Uterus (tissue), 4 donors: ENCODE measurements around the gene MBNL1. TPM values are rescaled to one million over a fixed set of nuclear protein-coding genes. Genes with fewer than 3 reads are reported as not detected.

Source experiments
- DNase-seq, 2 donors: peaks; one replicate each; pipeline ENCODE4 v3.0.0-alpha.2; 2019 to 2020
- H3K27ac ChIP-seq, 2 donors: fragments of 200-600 bp; sonication (generic); 1 replicate in 1 of 2; 2 replicates in 1 of 2; pipeline ENCODE4 v1.5.1; 2016 to 2018
- H3K27me3 ChIP-seq, 2 donors: fragments of 200-600 bp; sonication (generic); one replicate each; pipeline ENCODE4 v1.5.1; 2018 to 2019; ENCODE audit warnings: control low read depth in 1 of 2
- H3K36me3 ChIP-seq, 2 donors: fragments of 200-600 bp; sonication (generic); one replicate each; pipeline ENCODE4 v1.5.1; 2019; ENCODE audit warnings: control low read depth in 1 of 2
- H3K4me1 ChIP-seq, 2 donors: fragments of 200-600 bp; sonication (generic); one replicate each; pipeline ENCODE4 v1.5.1; 2018 to 2019; ENCODE audit warnings: control low read depth in 1 of 2
- H3K4me3 ChIP-seq, 2 donors: fragments of 200-600 bp; sonication (generic); 1 replicate in 1 of 2; 2 replicates in 1 of 2; pipeline ENCODE4 v1.5.1; 2018 to 2019; ENCODE audit warnings: mild to moderate bottlenecking in 1 of 2
- H3K9me3 ChIP-seq, 2 donors: fragments of 200-600 bp; sonication (generic); one replicate each; pipeline ENCODE4 v1.5.1; 2019; ENCODE audit warnings: control low read depth in 1 of 2
- POLR2A ChIP-seq, 2 donors: fragments of 450-650 bp; IDR thresholded peaks; one replicate each; pipeline ENCODE4 v1.6.1; 2016; ENCODE audit warnings: antibody characterized with exemption in 2 of 2, mild to moderate bottlenecking in 1 of 2, moderate library complexity in 1 of 2
- intact Hi-C: fragments of 100-400 bp; cut with DNase I; formaldehyde crosslinking; loops from one replicate; pipeline ENCODE4 v1.15.1; 2023; ENCODE audit warnings: low total_unique reads
- total RNA-seq, 4 donors: library from RNA; depleted of rRNA in 3 of 4; stranded (reverse); fragments of >200 nt in 3 of 4; gene quantifications; one replicate each; pipeline versions ENCODE4 v1.1.0 to v1.2.4, GENCODE V29; 2014 to 2023
- TF ChIP-seq, protein P1 (sequence below), 4 experiments: fragments of 200-600 bp in 2 of 4; fragments of 450-650 bp in 2 of 4; sonication (generic) in 2 of 4; IDR thresholded peaks; one replicate each; pipeline ENCODE4 v1.5.1; 2016 to 2019; ENCODE audit warnings: antibody characterized with exemption in 4 of 4, mild to moderate bottlenecking in 2 of 4, moderate library complexity in 1 of 4
- donor health status: DM: yes; HTN: yes; CAD: no.

MBNL1 gene
- total RNA-seq, 4 donors from 2014 or later = 219 to 470 (median 243) TPM

DNA sequence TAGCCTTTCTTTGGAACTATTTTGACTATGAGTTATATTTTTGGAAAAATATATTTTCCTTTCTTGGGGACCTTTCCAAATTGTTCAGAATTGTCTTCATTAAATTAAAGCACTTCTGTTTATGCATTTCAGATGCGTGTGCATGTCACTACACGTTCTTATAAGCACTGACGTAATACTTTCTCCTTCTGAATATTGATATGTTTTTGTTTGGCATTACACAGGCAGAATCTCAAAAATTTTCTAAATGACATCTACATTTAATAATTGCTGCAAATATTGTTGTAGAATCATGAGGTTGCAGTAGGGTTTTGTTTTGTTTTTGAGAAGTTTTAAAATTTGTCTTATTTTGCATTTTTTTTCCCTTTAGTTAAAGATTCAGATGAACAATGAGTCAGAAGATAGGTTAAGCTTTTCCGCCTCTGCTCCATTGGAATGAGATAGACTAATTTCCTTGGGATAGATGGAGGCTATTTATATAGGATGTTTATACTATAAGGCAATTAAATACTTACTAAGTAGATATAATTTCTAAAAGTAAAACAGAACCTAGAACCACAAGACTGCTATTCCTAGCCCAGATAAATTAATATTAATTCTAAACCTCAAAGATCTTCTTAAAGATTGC is 110.8 kb downstream of the MBNL1 start:
- peak overlapping the region; percentile 9 to 80 for H3K27ac ChIP-seq
- H3K4me3 ChIP-seq = no peak overlapping the region
- no peaks in the 10 kb centered on the region for H3K27me3 ChIP-seq
- DNase-seq = no peak
- no peaks in the 10 kb centered on the region for H3K9me3 ChIP-seq
- peaks cover 0 to 17% of the 10 kb centered on the region in 2 donors for H3K4me1 ChIP-seq
- no peaks in the 10 kb centered on the region for H3K36me3 ChIP-seq
- TF ChIP-seq, protein P1, sequence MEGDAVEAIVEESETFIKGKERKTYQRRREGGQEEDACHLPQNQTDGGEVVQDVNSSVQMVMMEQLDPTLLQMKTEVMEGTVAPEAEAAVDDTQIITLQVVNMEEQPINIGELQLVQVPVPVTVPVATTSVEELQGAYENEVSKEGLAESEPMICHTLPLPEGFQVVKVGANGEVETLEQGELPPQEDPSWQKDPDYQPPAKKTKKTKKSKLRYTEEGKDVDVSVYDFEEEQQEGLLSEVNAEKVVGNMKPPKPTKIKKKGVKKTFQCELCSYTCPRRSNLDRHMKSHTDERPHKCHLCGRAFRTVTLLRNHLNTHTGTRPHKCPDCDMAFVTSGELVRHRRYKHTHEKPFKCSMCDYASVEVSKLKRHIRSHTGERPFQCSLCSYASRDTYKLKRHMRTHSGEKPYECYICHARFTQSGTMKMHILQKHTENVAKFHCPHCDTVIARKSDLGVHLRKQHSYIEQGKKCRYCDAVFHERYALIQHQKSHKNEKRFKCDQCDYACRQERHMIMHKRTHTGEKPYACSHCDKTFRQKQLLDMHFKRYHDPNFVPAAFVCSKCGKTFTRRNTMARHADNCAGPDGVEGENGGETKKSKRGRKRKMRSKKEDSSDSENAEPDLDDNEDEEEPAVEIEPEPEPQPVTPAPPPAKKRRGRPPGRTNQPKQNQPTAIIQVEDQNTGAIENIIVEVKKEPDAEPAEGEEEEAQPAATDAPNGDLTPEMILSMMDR (IDR thresholded peaks at IDR 0.05) = no peak
- no peak for TF ChIP-seq POLR2A (IDR thresholded peaks at IDR 0.05)
- intact Hi-C loops = no loop called here

DNA sequence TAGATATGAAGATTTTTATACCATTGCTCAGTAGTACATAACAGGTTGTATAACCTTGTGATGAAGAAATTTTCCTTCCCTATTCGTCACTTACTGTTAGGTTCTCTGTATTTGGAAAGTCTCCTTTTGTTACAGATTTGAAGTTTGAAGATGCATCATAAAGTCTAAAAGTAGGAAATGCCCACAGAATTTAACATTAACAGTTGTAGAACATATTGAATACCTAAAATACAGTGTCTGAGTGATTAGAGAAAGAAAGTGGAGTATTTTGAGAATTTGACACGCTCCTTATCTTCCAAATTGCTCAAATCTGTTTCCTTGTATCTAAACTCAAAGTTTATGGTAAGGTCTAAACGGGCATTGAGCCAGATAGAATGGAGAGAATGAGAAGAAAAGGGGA is 111.3 kb downstream of the MBNL1 start:
- Histone ChIP-seq H3K9me3 (no peaks in the 10 kb centered on the region), H3K27me3 (no peaks in the 10 kb centered on the region), H3K4me1 (peaks cover 0 to 17% of the 10 kb centered on the region in 2 donors), H3K4me3 (no peak overlapping the region), H3K36me3 (no peaks in the 10 kb centered on the region), H3K27ac (peak overlapping the region; percentile 43 to 80)
- TF ChIP-seq, protein P1 (IDR thresholded peaks at IDR 0.05) = no peak
- DNase-seq = no peak
- intact Hi-C loops = no loop called here

DNA sequence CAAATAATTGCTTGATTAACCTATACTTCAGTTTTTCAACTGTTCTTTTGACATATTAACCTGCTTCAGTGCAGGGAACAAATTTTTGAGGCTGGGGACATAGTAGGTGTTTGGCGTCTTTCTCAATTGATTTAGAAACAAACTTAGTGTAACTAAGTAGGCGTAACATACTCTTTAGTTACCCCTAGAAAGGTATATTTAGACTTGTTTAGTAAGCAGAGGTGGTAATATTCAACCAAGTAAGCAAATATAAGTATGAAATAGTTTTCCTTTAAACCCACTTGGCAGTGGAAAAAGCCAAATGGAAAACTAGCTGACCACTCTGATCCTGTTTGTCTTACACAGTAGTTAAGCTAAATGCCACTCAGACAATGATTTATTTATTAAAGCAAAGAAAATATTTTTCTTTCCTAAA is 113.2 kb downstream of the MBNL1 start:
- peak overlapping the region; percentile 17 to 24 for H3K4me3 ChIP-seq
- no peaks in the 10 kb centered on the region for H3K36me3 ChIP-seq
- no peaks in the 10 kb centered on the region for H3K9me3 ChIP-seq
- TF ChIP-seq, protein P1 (IDR thresholded peaks at IDR 0.05) = no peak
- TF ChIP-seq POLR2A (IDR thresholded peaks at IDR 0.05) = no peak
- DNase-seq = no peak
- peaks cover 0 to 17% of the 10 kb centered on the region in 2 donors for H3K4me1 ChIP-seq
- H3K27ac ChIP-seq = peak overlapping the region; percentile 74 to 80
- intact Hi-C loops = no loop called here
- H3K27me3 ChIP-seq = no peaks in the 10 kb centered on the region

DNA sequence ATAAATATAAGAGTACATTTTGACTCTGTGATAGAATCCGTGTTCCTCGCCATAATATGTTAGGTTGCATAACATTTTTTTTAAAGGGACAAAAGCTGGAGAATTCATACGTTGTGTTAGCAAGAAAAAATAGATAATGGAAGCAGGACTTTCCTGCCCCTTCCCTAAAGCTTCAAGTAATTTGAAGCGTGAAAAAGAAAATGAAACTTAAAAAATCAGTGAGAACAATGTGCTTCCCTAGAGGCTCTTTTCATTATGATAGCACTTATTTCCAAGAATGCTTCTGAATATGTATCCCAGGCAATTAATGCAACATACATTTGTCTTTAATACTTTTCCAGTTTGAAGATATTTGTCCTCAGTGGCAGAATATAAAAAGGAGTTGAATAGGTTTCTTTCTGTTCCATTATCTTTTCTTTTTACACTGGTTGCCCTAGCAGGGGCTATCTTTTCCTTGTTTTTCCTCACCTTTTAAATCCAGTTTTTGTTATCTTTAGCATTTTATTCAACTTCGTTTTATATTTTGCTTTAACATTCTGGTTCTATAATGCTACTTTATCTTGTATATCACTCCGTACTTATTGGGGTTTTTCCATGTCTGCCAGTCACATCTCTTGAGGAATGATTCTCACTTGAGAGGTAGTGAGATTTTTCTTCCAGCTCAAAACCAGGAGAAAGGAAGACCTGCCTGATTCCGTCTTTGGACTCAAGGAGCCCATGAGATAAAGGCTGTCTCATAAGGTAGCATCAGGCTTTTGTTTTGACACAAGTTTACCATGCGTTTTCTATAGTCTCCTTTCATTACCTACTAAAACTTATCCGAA is 113.8 kb downstream of the MBNL1 start:
- no peaks in the 10 kb centered on the region for H3K9me3 ChIP-seq
- peak overlapping the region; percentile 17 to 24 for H3K4me3 ChIP-seq
- TF ChIP-seq, protein P1 (IDR thresholded peaks at IDR 0.05) = no peak
- TF ChIP-seq POLR2A (IDR thresholded peaks at IDR 0.05) = no peak
- DNase-seq = no peak
- no peaks in the 10 kb centered on the region for H3K27me3 ChIP-seq
- H3K27ac ChIP-seq = peak overlapping the region; percentile 74 to 80
- no peaks in the 10 kb centered on the region for H3K36me3 ChIP-seq
- intact Hi-C loops = no loop called here
- peaks cover 0 to 17% of the 10 kb centered on the region in 2 donors for H3K4me1 ChIP-seq

DNA sequence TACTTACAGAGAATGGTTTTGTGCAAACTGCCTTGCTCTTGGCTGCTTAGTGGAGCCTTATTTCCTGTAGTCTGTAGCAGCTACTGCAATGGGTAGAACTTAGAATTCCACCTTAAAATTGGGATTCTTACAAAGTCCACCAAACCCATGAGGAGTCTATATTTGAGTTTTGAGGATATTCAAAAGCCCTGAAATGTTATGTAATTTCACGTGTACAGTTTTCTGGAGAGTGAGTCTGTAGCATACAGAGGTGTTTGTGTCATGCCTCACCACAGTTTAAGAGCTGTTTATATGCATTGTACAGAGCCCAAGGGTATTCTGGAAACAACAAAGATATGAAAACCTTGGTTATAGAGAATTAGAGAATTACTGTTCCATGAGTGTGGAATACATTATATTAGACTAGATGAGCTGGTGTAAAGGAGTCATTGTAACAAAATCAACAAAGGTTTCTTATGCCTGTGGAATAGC is 114.4 kb downstream of the MBNL1 start:
- intact Hi-C loops = no loop called here
- no peaks in the 10 kb centered on the region for H3K36me3 ChIP-seq
- H3K9me3 ChIP-seq = no peaks in the 10 kb centered on the region
- TF ChIP-seq POLR2A (IDR thresholded peaks at IDR 0.05) = no peak
- TF ChIP-seq, protein P1 (IDR thresholded peaks at IDR 0.05) = no peak
- H3K4me1 ChIP-seq = peaks cover 0 to 21% of the 10 kb centered on the region in 2 donors
- peak overlapping the region; percentile 74 to 80 for H3K27ac ChIP-seq
- DNase-seq = no peak
- no peaks in the 10 kb centered on the region for H3K27me3 ChIP-seq
- H3K4me3 ChIP-seq = peak overlapping the region in 1 of 2 donors; percentile 24
